MG63 (cell line): Measurements from ENCODE around the gene ARL17B. TPM values are rescaled to one million over a fixed set of nuclear protein-coding genes. Genes with fewer than 3 reads are reported as not detected.
"Not testable (repeated sequence)": the region's sequence is repeated elsewhere in the genome, so short reads cannot be mapped to it uniquely, and the experiment has no call there.

Experiments used
- DNase-seq: peaks from one replicate; pipeline ENCODE4 v3.0.0-alpha.2; 2020
- H3K27me3 ChIP-seq: fragments of 250-450 bp; sonication (Bioruptor Pico); 2 replicates; pipeline ENCODE4 v1.5.1; 2020; ENCODE audit warnings: mild to moderate bottlenecking, moderate library complexity
- H3K36me3 ChIP-seq: fragments of 250-450 bp; sonication (Bioruptor Pico); 2 replicates; pipeline ENCODE4 v1.5.1; 2020; ENCODE audit warnings: mild to moderate bottlenecking, moderate library complexity
- H3K4me3 ChIP-seq: fragments of 250-450 bp; sonication (Bioruptor Pico); 2 replicates; pipeline ENCODE4 v1.5.1; 2020; ENCODE audit warnings: mild to moderate bottlenecking, moderate library complexity
- H3K9me3 ChIP-seq: fragments of 250-450 bp; sonication (Bioruptor Pico); 2 replicates; pipeline ENCODE4 v1.5.1; 2020; ENCODE audit warnings: mild to moderate bottlenecking, moderate library complexity
- total RNA-seq: library from RNA; depleted of rRNA; stranded (reverse); fragments of >200 nt; shearing (Covaris generic); gene quantifications from 2 replicates; pipeline ENCODE4 v1.2.3, GENCODE V29; 2014; ENCODE audit warnings: low replicate concordance

ARL17B gene
- total RNA-seq, 1 experiment from 2014 or later: 2.4 TPM

DNA sequence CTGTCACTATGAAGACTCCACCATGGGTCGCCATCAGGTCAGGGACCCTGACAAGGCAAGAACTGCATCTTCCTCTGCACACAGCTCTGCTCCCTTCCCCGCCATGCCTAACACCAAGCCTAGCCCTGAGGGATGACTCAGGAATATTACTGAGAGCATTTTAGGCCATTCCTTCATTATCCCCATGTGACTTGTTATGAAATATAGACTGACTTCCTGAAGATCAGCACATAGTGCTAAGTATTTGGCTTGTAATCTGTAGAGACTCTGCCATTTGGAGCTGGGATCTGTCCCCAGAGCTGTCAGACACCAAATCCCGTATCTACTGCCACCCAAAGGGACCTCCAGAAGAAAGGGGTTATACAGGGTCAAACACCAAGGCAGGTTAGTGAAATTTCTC, 19.4 kb downstream of the ARL17B start:
- H3K4me3 ChIP-seq, H3K9me3 ChIP-seq, H3K36me3 ChIP-seq, DNase-seq, H3K27me3 ChIP-seq: not testable (repeated sequence)

DNA sequence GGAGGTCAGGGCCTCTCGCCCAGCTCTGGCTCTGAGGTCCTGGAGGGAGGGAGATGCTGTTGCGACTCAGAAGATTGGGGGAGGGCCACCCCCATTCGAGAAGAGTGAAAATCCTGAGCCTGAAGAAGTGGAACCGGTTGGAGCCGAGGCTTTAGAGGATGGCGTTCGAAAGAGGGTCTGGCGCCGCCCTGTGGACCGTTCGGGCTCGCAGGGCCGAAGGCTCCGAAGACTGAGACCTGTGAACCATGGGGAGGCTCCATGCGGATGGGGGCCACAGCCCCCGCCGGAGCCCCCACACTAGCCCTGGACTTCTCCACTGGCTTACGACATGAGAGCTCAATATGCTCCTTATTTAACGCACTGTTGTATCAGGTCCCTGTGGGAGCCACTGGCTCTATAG, 20.3 kb downstream of the ARL17B start:
- not testable (repeated sequence) for H3K27me3 ChIP-seq, DNase-seq, H3K9me3 ChIP-seq, H3K4me3 ChIP-seq, H3K36me3 ChIP-seq

DNA sequence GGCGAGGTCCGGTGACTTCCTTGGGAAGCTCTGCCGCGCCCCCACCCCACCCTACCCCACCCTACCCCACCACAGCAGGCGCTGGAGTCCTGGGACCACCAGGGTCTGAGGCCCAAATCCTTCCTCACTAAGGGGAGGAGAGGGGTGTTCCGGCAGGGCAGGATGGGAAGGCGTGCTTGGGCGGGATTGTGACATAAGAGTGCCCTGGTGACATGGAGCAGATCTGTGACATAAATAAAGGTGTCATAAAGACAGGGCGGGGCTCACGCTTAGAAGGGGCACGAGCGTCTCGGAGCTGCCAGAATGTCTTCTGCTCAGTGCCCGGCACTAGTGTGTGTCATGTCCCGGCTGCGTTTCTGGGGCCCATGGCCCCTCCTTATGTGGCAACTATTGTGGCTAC, 66.7 kb downstream of the ARL17B start, which contains the start of gene LRRC37A:
TSS of gene LRRC37A (plus strand) at position 301 of the 400 bp plus-strand sequence. CDS start at position 304, 3 bp downstream.
- not testable (repeated sequence) for H3K4me3 ChIP-seq, H3K36me3 ChIP-seq, H3K9me3 ChIP-seq, DNase-seq, H3K27me3 ChIP-seq

DNA sequence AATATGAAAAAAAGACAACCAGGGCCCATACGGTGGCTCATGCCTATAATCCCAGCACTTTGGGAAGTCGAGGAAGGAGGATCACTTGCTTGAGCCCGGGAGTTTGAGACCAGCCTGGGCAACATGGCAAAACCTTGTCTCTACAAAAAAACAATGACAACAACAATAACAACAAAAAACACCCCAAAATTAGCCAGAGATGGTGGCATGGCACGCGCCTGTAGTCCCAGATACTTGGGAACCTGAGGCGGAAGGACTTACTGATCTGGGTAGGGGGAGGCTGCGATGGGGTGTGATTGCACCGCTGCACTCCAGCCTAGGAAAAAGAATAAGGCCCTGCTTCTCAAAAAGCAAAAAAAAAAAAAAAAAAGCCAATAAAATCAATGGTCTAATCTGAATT, 69.9 kb downstream of the ARL17B start:
- H3K36me3 ChIP-seq, H3K27me3 ChIP-seq, H3K9me3 ChIP-seq, DNase-seq, H3K4me3 ChIP-seq: not testable (repeated sequence)

DNA sequence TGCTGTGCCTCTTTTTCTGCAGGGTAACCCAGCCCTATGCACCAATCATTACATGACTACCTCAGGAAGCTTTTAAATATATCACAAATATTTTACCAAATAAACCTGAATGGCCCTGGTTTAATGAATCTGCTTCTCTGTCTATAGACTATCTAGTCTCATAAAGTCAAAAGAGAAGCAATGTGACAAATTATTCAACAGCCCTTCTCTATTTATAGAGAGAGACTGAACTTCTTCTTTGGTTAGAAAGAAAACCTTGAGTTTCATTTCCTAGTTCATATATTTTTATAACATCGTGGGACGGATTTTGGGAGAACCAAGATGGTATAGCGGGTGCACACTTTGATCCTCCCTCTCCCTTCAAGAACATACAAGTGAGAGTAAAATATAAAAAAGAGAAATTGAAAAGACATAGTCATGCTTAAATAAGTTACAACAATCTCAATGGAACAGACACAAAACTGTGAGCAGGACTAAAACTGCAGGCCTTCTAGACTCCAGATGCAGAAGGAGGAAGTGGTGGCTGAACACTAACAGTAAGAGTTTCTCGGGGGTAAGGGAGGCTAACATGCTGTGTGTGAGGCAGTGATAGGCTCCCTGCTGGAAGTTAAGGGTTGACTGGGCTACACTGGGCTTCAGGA, 70.5 kb downstream of the ARL17B start:
- not testable (repeated sequence) for H3K27me3 ChIP-seq, H3K9me3 ChIP-seq, H3K4me3 ChIP-seq, DNase-seq, H3K36me3 ChIP-seq

DNA sequence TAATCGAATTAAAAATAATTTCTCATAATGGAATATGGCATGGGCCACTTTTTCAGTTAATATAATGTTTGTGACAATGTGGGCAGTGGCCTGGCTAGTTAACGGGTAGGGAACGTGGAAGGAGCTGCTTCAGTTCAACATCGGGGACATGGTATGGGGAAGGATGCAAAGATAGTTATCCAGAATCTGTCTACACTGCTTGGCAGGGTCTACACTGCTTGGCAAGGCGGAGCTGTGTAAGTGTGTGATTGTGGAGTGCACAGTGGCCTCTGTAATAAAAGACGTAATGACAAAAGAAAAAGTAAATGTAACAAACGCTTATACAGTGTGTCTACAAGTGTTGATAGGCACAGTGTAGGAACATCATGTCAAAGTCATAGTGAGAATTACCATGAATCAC, 74.0 kb downstream of the ARL17B start:
- not testable (repeated sequence) for H3K9me3 ChIP-seq

DNA sequence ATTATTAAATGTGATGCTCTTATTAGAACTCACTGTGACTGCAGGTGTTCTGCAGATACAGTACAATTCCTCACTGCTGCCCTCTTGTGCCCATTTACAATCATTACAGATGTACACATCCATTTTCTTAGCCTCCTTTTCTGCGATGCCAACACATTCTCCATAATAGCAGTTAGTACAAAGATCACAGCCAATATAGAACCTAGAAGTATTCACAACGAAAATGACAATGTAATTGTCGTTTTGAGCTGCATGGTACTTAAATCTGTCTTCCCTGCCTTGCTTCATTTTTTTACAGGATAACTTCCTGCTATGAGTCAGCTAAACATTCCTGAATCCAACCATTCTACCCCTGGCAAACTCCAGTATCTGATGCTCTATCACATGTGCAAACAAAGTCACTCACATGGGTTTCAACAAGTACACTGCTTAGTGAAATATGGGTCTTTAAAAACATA, 74.8 kb downstream of the ARL17B start:
- not testable (repeated sequence) for H3K4me3 ChIP-seq, H3K36me3 ChIP-seq, H3K9me3 ChIP-seq, DNase-seq, H3K27me3 ChIP-seq

More for the DNA sequence above, 74.0 kb downstream of the ARL17B start:
- H3K4me3 ChIP-seq, H3K36me3 ChIP-seq, H3K27me3 ChIP-seq, DNase-seq: not testable (repeated sequence)

DNA sequence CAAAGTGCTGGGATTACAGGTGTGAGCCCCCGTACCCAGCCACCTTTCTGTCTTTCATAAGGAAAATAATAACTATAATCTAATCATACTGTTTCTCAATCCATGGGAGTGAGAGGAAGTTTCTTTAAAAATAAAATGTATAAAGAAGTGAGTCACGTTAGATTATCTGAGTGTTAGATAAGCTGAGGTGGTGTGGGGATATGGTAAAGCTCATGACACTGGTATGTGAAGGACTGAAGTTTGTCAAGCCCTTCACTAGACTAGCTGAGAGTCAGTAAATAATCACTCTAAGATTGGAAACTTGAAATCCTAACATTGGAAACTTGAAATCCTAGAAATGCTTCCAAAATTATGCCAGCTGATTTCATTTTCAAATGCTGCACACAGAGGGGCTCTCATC, 76.1 kb downstream of the ARL17B start:
- not testable (repeated sequence) for DNase-seq, H3K4me3 ChIP-seq, H3K27me3 ChIP-seq, H3K9me3 ChIP-seq, H3K36me3 ChIP-seq

DNA sequence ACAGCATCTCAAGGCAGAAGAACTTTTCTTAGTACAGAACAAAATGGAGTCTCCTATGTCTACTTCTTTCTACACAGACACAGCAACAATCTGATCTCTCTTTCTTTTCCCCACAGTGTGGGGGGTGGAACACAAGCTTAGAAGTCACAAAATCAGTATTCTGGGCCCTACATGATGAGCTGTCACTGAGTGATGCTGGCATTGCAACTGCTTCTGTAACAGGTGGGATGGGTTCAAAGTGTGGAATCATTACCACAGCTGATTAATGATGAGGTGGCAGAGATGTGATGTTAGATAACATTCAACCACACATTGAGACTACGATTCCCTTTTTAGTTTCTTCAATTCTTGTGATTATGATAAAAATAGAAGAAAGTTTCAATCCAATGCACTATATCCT, 77.1 kb downstream of the ARL17B start:
- H3K36me3 ChIP-seq, DNase-seq, H3K27me3 ChIP-seq, H3K9me3 ChIP-seq, H3K4me3 ChIP-seq: not testable (repeated sequence)

DNA sequence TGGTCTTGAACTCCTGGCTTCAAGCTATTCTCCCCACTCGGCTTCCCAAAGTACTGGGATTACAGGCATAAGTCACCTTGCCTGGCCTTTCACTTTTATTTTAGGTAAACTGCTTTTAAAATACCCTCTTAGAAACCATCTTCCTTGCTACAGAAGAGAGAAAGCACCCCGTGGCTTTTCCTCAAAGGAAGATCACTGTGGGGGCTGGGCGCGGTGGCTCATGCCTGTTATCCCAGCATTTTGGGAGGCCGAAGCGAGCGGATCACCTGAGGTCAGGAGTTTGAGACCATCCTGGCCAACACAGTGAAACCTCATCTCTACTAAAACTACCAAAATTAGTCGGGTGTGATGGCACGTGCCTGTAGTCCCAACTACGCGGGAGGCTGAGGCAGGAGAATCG, 78.9 kb downstream of the ARL17B start:
- not testable (repeated sequence) for H3K36me3 ChIP-seq, DNase-seq, H3K4me3 ChIP-seq, H3K9me3 ChIP-seq, H3K27me3 ChIP-seq

DNA sequence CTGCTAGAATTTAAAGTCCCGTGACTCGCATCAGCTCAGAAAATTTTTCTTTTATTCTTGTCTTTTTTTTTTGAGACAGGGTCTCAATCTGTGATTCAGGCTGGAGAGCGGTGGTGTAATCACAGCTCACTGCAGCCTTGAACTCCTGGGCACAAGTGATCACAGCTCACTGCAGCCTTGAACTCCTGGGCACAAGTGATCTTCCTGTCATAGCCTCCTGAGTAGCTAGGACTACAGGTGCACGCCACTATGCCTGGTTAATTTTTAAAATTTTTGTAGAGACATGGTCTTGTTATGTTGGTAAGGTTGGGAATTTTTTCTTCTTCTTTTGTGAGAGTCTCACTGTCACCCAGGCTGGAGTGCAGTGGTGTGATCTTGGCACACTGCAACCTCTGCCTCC, 80.2 kb downstream of the ARL17B start:
- not testable (repeated sequence) for H3K4me3 ChIP-seq, H3K9me3 ChIP-seq, H3K36me3 ChIP-seq, H3K27me3 ChIP-seq, DNase-seq

DNA sequence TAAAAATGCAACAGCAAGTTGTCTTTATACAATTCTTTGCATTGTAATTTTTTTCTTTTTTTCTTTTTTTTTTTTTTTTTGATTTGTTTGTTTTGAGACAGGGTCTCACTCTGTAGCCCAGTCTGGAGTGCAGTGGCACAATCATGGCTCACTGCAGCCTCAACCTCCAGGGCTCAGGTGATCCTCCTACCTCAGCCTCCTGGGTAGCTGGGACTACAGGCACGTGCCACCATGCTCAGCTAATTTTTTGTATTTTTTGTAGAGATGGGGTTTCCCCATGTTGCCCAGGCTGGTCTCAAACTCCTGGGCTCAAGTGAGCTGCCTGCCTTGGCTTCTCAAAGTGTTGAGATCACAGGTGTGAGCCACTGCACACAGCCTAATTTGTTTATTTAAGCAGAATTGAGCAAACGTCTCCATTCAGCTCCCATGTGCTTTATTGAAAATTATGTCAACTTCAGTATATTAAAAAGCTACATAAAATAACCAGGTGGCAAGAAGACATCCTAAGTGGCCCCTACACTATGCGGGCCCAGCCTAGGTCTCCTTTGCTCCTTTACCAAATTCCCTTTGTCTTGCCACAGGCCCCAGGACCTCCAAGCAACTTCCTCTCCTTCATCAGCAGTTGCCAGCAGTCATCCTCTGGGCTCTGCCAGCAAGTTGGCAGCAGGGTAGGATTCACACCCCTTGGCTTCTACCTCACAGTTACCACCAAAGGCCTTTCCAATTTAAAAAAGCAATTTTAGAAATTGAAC, 84.7 kb downstream of the ARL17B start:
- peak; percentile 87 for DNase-seq
- not testable (repeated sequence) for H3K9me3 ChIP-seq

DNA sequence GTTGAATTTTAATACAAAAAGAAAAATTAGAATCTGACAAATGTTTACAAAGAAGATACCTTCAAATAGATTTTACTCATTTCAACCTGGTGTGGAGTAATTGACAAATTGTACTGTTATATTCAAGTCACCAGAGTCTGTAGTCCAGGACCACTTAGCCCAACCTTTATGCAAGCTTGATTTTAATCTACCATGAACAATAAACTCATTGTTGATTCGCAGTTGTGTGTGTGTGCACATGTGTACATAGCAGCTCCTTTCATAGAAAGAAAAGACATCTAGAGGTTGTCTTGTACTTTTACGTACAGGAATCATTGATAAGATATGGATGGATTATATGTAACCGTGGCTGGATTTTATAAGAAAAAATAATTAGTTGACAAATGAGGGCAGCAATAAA, 87.3 kb downstream of the ARL17B start:
- Histone ChIP-seq H3K4me3 (no peak overlapping the region), H3K9me3 (peaks cover 10% of the 10 kb centered on the region), H3K27me3 (no peaks in the 10 kb centered on the region), H3K36me3 (no peaks in the 10 kb centered on the region)
- no peak for DNase-seq

More for the DNA sequence above, 84.7 kb downstream of the ARL17B start:
- not testable (repeated sequence) for H3K27me3 ChIP-seq, H3K4me3 ChIP-seq, H3K36me3 ChIP-seq

DNA sequence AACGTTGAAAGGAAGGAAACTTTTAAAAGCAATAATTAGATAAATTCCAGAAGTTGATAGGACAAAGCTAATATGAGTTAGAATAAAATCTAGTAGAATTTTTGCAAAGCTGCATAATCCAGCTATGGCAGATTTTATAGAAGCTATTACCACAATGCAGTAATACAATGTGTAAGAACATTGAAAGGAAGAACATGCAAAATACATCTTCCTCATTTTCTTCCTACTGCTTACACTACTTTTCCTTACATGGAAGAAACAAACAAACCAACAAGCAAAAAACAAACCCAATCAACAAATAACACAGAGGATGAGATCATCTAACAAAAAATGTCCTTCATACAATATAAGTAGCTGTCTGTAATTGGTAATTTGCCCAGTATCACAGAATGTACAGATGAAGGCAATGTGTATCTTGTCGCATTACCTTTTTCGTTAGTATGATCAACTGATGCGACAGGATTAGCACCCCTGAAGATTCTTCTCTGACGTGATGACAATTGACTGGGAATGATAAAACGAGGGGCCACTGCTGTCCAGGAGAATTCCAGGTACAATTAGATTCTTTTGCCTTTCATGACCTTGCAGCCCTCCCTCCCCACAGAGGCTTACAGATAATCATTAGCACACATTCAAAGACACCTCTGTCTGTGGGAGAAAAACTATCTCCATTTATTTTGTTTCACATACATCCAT, 87.9 kb downstream of the ARL17B start:
- DNase-seq: no peak
- Histone ChIP-seq H3K9me3 (peaks cover 4% of the 10 kb centered on the region), H3K36me3 (no peaks in the 10 kb centered on the region), H3K27me3 (no peaks in the 10 kb centered on the region), H3K4me3 (no peak overlapping the region)

DNA sequence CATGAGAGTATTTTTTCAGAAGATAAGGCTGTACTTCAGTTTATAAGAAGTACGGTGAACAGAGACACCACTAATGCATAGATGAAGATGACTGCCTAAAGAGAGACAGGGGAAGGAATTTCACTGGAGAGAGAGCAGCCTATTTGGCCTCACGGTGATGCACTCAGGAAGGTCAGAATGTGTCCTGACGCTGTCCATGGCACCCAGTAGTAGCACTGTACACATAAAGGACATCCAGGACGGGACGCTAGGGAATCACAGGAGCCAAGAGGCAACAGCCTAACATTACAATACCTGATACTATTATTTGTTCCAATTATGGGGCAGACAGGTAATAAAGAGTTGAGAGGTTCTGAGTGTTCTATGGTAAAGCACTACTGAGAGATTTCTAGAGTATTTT, 91.5 kb downstream of the ARL17B start:
- H3K27me3 ChIP-seq: no peaks in the 10 kb centered on the region
- no peaks in the 10 kb centered on the region for H3K36me3 ChIP-seq
- H3K9me3 ChIP-seq: no peaks in the 10 kb centered on the region
- no peak overlapping the region for H3K4me3 ChIP-seq
- no peak for DNase-seq

DNA sequence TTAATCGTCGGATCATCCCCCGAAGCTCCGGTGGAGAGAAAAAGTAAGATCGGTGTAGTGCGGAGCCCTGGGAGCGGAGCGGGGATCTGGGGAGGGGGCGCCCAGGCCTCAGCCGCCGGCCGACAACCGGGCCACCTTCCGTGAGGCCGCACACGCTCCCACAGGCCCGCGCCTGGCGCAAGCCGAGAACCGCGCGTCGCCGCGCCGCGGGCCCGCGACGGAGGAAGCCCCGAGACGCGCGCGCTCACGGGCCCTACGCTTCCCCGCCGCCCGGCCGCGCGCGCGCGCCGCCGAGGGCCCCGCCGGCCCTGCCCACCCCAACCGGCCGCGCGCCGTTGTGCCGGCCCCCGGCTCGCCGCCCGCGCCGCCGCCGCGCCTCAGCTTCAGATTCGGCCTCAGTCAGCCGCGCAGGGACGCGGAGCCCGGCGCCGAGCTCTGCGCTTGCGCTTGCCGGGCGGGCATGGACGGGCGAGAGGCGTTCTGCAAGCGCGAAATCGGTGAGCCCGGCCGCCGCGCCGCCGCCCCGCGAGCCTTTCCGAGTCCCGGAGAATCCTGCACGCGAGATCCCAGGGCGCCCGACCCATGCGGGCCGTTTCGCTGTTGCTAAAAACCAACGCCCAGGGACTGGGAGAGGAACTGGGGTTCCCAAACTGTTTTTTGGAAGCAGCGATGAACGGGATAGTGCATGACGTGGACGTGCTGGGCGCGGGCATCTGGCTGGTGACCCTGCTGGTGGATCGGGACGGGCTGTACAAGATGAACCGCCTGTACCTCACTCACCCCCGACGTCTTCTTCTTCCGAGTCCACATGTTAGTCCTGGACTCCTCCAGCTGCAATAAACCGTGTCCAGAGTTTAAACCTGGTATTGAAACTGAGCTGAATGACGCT, 94.7 kb downstream of the ARL17B start:
- Histone ChIP-seq H3K36me3 (no peaks in the 10 kb centered on the region), H3K27me3 (no peaks in the 10 kb centered on the region), H3K4me3 (peak overlapping the region; percentile 80), H3K9me3 (no peaks in the 10 kb centered on the region)
- DNase-seq: peak; percentile 91
